GM12878 (cell line): ENCODE results near the gene ZNF546. TPM values are rescaled to one million over a fixed set of nuclear protein-coding genes. Genes with fewer than 3 reads are reported as not detected.

Experiments
- ATAC-seq: fragments of 200-7000 bp; cut with Tn5 transposase; 3 replicates; pipeline ENCODE4 v1.9.1; 2020; ENCODE audit warnings: mild to moderate bottlenecking, moderate library complexity
- BruUV-seq: library from RNA; stranded (reverse); fragments of 400-500 nt; replicated peaks from 2 replicates; lab custom pipeline; 2021; lab: Mats Ljungman, UMichigan
- CTCF ChIA-PET: fragments of 300-600 bp; sonication (Branson Sonifier 250); formaldehyde crosslinking; extraction: SDS; loops from one replicate; lab custom pipeline; 2021; ENCODE audit warnings: inconsistent platforms; lab: Yijun Ruan, JAX
- POLR2A ChIA-PET: fragments of 350-600 bp; formaldehyde crosslinking; extraction: SDS; loops from one replicate; lab custom pipeline; 2021; ENCODE audit warnings: inconsistent platforms; lab: Charles Lee
- RAD21 ChIA-PET: fragments of 300-600 bp; sonication (Branson Sonifier 250); formaldehyde crosslinking; loops from one replicate; lab custom pipeline; 2023; ENCODE audit warnings: antibody characterized with exemption; ENCODE audit not compliant: unreplicated experiment; lab: Charles Lee
- SMC1A ChIA-PET: fragments of 300-600 bp; sonication (Branson Sonifier 250); formaldehyde crosslinking; loops from one replicate; lab custom pipeline; 2023; ENCODE audit not compliant: unreplicated experiment, uncharacterized antibody; lab: Charles Lee
- DNase-seq: peaks from one replicate; pipeline ENCODE4 v3.0.0-alpha.2; 2011; ENCODE audit warnings: low read depth, low spot score
- FAIRE-seq: peaks from 3 replicates; lab custom pipeline; 2011; peaks lifted over from hg19 to GRCh38; lab: Jason Lieb, UNC
- H2AFZ ChIP-seq: 2 replicates; pipeline ENCODE4 v1.6.0; 2011; ENCODE audit warnings: low read depth, low read length, control low read depth; ENCODE audit not compliant: control insufficient read depth
- H3K27ac ChIP-seq: 2 replicates; pipeline ENCODE4 v1.5.1; 2011; ENCODE audit warnings: control low read depth; ENCODE audit not compliant: control insufficient read depth, insufficient read depth
- H3K27me3 ChIP-seq, 2 experiments: replicated peaks in 1 of 2; 2 replicates each; pipeline versions ENCODE4 v1.6.0 to v1.6.1; 2011; ENCODE audit warnings: low read length in 1 of 2; ENCODE audit not compliant: control insufficient read depth in 2 of 2, insufficient read depth in 2 of 2
- H3K36me3 ChIP-seq, 2 experiments: 2 replicates each; pipeline ENCODE4 v1.5.1; 2011; ENCODE audit warnings: low read length in 1 of 2; ENCODE audit not compliant: control insufficient read depth in 2 of 2, insufficient read depth in 2 of 2
- H3K4me1 ChIP-seq: 2 replicates; pipeline ENCODE4 v1.6.1; 2011; ENCODE audit warnings: mild to moderate bottlenecking, low read length, moderate library complexity, mixed read lengths; ENCODE audit not compliant: control insufficient read depth, insufficient read depth
- H3K4me2 ChIP-seq: 2 replicates; pipeline ENCODE4 v1.6.0; 2011; ENCODE audit warnings: control low read depth; ENCODE audit not compliant: control insufficient read depth, insufficient read depth
- H3K4me3 ChIP-seq: fragments of 200-600 bp; sonication (generic); 2 replicates; pipeline ENCODE4 v1.5.1; 2016
- H3K79me2 ChIP-seq: 2 replicates; pipeline ENCODE4 v1.6.0; 2011; ENCODE audit warnings: low read length; ENCODE audit not compliant: control insufficient read depth, insufficient read depth
- H3K9ac ChIP-seq: 2 replicates; pipeline ENCODE4 v1.8.0; 2011; ENCODE audit warnings: low read length, control low read depth, mixed read lengths; ENCODE audit not compliant: control insufficient read depth, insufficient read depth
- H3K9me3 ChIP-seq: replicated peaks from 3 replicates; pipeline ENCODE4 v1.5.1; 2011; ENCODE audit warnings: mild to moderate bottlenecking, low read length; ENCODE audit not compliant: control insufficient read depth, insufficient read depth
- H4K20me1 ChIP-seq: 2 replicates; pipeline ENCODE4 v1.6.0; 2011; ENCODE audit not compliant: control insufficient read depth, insufficient read depth
- ETV6 ChIP-seq, 2 experiments: fragments of 450-650 bp in 1 of 2; IDR thresholded peaks in 1 of 2; conservative IDR thresholded peaks in 1 of 2; 2 replicates each; pipeline ENCODE4 v1.6.1; 2014; ENCODE audit warnings: antibody characterized with exemption in 1 of 2, borderline replicate concordance in 1 of 2, low read depth in 1 of 2, mild to moderate bottlenecking in 1 of 2, moderate library complexity in 1 of 2
- NR2C2 ChIP-seq: IDR thresholded peaks from 2 replicates; pipeline ENCODE4 v1.6.1; 2011; ENCODE audit warnings: borderline replicate concordance, low read depth; ENCODE audit not compliant: control insufficient read depth, insufficient read length
- PAX8 ChIP-seq: fragments of 450-650 bp; IDR thresholded peaks from 2 replicates; pipeline ENCODE4 v1.6.1; 2017; ENCODE audit warnings: mild to moderate bottlenecking, moderate library complexity
- RBBP5 ChIP-seq: fragments of 200-600 bp; sonication (generic); conservative IDR thresholded peaks from 2 replicates; pipeline ENCODE4 v1.6.1; 2016
- RUNX3 ChIP-seq: IDR thresholded peaks from 2 replicates; pipeline ENCODE4 v1.6.1; 2012; ENCODE audit warnings: low read length, inconsistent platforms
- ZBTB40 ChIP-seq: fragments of 450-650 bp; IDR thresholded peaks from 2 replicates; pipeline ENCODE4 v1.6.1; 2016; ENCODE audit warnings: mild to moderate bottlenecking, moderate library complexity, borderline replicate concordance
- WGBS: methylation state at CpG from one replicate; pipeline ENCODE4 v1.1.6; 2016; ENCODE audit warnings: low lambda C conversion rate; ENCODE audit not compliant: insufficient replicate concordance, insufficient coverage; ENCODE audit errors: missing lambda C conversion rate; 5-methylcytosine and 5-hydroxymethylcytosine counted together
- in situ Hi-C: fragments of 300-500 bp; cut with MboI; formaldehyde crosslinking; loops from 9 replicates; pipeline ENCODE4 v1.14.3; 2018; ENCODE audit warnings: mixed read lengths
- intact Hi-C: fragments of 100-400 bp; cut with micrococcal nuclease; formaldehyde crosslinking; loops from one replicate; pipeline ENCODE4 v1.14.2; 2022; ENCODE audit not compliant: unreplicated experiment
- polyA plus RNA-seq, 11 experiments: library from polyadenylated mRNA; depleted of rRNA in 4 of 11; unstranded in 6 of 11; stranded (reverse) in 5 of 11; fragments of >200 nt; fragmentation: Nextera tagmentation in 4 of 11; fragmentation: Illumina TruSeq in 1 of 11; extraction: Ambion mirVana in 4 of 11; extraction: Trizol in 1 of 11; gene quantifications; 1 replicate in 1 of 11; 2 replicates in 10 of 11; pipeline versions ENCODE4 v1.2.1 to v1.2.3, GENCODE V29; 2011 to 2016; ENCODE audit warnings: inconsistent platforms in 2 of 11, missing spikeins in 2 of 11, low read depth in 1 of 11
- total RNA-seq, 4 experiments: library from RNA; depleted of rRNA in 3 of 4; stranded (reverse); fragments of >200 nt in 3 of 4; fragmentation: Illumina TruSeq in 1 of 4; extraction: Trizol in 1 of 4; gene quantifications; 2 replicates each; pipeline versions ENCODE4 v1.2.1 to v1.2.3, GENCODE V29; 2013 to 2021
- TF ChIP-seq, protein P1 (sequence below): fragments of 450-650 bp; IDR thresholded peaks from 2 replicates; pipeline ENCODE4 v1.6.1; 2017; ENCODE audit warnings: mild to moderate bottlenecking, moderate library complexity

Gene ZNF546
- total and polyA plus RNA-seq, 10 of the 15 experiments (the other 5 are each of a cell fraction or from before 2014, with no cell fraction given): 0.88 to 4.1 (median 2.4) TPM

- TF ChIP-seq, protein P1, sequence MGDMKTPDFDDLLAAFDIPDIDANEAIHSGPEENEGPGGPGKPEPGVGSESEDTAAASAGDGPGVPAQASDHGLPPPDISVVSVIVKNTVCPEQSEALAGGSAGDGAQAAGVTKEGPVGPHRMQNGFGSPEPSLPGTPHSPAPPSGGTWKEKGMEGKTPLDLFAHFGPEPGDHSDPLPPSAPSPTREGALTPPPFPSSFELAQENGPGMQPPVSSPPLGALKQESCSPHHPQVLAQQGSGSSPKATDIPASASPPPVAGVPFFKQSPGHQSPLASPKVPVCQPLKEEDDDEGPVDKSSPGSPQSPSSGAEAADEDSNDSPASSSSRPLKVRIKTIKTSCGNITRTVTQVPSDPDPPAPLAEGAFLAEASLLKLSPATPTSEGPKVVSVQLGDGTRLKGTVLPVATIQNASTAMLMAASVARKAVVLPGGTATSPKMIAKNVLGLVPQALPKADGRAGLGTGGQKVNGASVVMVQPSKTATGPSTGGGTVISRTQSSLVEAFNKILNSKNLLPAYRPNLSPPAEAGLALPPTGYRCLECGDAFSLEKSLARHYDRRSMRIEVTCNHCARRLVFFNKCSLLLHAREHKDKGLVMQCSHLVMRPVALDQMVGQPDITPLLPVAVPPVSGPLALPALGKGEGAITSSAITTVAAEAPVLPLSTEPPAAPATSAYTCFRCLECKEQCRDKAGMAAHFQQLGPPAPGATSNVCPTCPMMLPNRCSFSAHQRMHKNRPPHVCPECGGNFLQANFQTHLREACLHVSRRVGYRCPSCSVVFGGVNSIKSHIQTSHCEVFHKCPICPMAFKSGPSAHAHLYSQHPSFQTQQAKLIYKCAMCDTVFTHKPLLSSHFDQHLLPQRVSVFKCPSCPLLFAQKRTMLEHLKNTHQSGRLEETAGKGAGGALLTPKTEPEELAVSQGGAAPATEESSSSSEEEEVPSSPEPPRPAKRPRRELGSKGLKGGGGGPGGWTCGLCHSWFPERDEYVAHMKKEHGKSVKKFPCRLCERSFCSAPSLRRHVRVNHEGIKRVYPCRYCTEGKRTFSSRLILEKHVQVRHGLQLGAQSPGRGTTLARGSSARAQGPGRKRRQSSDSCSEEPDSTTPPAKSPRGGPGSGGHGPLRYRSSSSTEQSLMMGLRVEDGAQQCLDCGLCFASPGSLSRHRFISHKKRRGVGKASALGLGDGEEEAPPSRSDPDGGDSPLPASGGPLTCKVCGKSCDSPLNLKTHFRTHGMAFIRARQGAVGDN: no peak
- TF ChIP-seq NR2C2 (no peak), ETV6 (conservative IDR thresholded peaks at IDR 0.05 in 1 of 2, IDR thresholded peaks at IDR 0.05 in 1 of 2; ENCODE audit: borderline replicate concordance in 1 of 2, low read depth in 1 of 2) (no peak)
Observed at GRCh38 chr19:40005691-40006272, 8.9 kb downstream of the ZNF546 start (continued).

- Histone ChIP-seq H2AFZ (no peak overlapping the region), H3K4me1 (peaks cover 3% of the 10 kb centered on the region; the same call in 1 of the 2 replicates), H3K27me3 (no peaks in the 10 kb centered on the region), H3K9ac (no peak overlapping the region), H3K9me3 (no peaks in the 10 kb centered on the region; the same call in 1 of the 3 replicates), H3K27ac (no peak overlapping the region), H3K36me3 (peaks cover 2 to 16% of the 10 kb centered on the region in 2 experiments; a peak in 3 of 4 replicates)
- POLR2A ChIA-PET: no interaction called here
- in situ Hi-C loops: no loop called here
- intact Hi-C loops: no loop called here
- RAD21 ChIA-PET: no interaction called here
- WGBS: 93% methylated on average over 1 of the region's 1 CpG
- ATAC-seq (no peak), DNase-seq (no peak), FAIRE-seq (peak; percentile 65)
- SMC1A ChIA-PET: no interaction called here
- CTCF ChIA-PET: no interaction called here
- TF ChIP-seq PAX8: no peak
- no peak for TF ChIP-seq RBBP5
- TF ChIP-seq RUNX3: peak; percentile 35; the same call in 1 of the 2 replicates
- no peak for TF ChIP-seq ZBTB40
- TF ChIP-seq, all 136 proteins: peak for 1
- Histone ChIP-seq H3K4me3 (no peak overlapping the region), H4K20me1 (no peaks in the 10 kb centered on the region), H3K4me2 (no peak overlapping the region; the same call in 1 of the 2 replicates), H3K79me2 (no peaks in the 10 kb centered on the region)
- BruUV-seq: no TSS peak
Observed at GRCh38 chr19:40006273-40006691, 9.4 kb downstream of the ZNF546 start.
